Gastroesophageal sphincter (tissue), 3 donors: Measurements from ENCODE around the gene RRAD.
"Not testable (repeated sequence)": the region's sequence is repeated elsewhere in the genome, so short reads cannot be mapped to it uniquely, and the experiment has no call there.

ENCODE experiments used
- CTCF ChIP-seq, 4 experiments: fragments of 200-600 bp in 2 of 4; fragments of 450-650 bp in 2 of 4; sonication (generic) in 1 of 4; IDR thresholded peaks; one replicate each; pipeline ENCODE4 v1.5.1; 2017 to 2019; ENCODE audit warnings: antibody characterized with exemption in 4 of 4, mild to moderate bottlenecking in 2 of 4, moderate library complexity in 2 of 4
- POLR2A ChIP-seq, 2 donors: fragments of 450-650 bp; IDR thresholded peaks; one replicate each; pipeline ENCODE4 v1.6.1; 2017; ENCODE audit warnings: antibody characterized with exemption in 2 of 2, mild to moderate bottlenecking in 2 of 2, moderate library complexity in 1 of 2
- POLR2AphosphoS5 ChIP-seq: sonication (generic); formaldehyde crosslinking; IDR thresholded peaks from one replicate; pipeline ENCODE4 v1.6.1; 2017; ENCODE audit warnings: antibody characterized with exemption

GRCh38 chr16:66956154-66956457 is 30.8 kb upstream of the RRAD start:
- TF ChIP-seq CTCF (IDR thresholded peaks at IDR 0.05); POLR2A (IDR thresholded peaks at IDR 0.05); POLR2AphosphoS5: not testable (repeated sequence)
